Fibroblast of gingiva (primary cell): ENCODE results near the gene OR4Q3.
"Not testable (repeated sequence)": the region's sequence is repeated elsewhere in the genome, so short reads cannot be mapped to it uniquely, and the experiment has no call there.

Experiments used
- DNase-seq: peaks from one replicate; pipeline ENCODE4 v3.0.0-alpha.2; 2011; ENCODE audit warnings: low read depth

OR4Q3 gene

GRCh38 chr14:19743256-19743655, at the start of gene OR4Q3:
TSS of gene OR4Q3 (plus strand) at chr14:19743571.
- DNase-seq, result no peak

- no peak for DNase-seq
Measured at GRCh38 chr14:19729359-19729758, 14.0 kb upstream of the OR4Q3 start.

DNA sequence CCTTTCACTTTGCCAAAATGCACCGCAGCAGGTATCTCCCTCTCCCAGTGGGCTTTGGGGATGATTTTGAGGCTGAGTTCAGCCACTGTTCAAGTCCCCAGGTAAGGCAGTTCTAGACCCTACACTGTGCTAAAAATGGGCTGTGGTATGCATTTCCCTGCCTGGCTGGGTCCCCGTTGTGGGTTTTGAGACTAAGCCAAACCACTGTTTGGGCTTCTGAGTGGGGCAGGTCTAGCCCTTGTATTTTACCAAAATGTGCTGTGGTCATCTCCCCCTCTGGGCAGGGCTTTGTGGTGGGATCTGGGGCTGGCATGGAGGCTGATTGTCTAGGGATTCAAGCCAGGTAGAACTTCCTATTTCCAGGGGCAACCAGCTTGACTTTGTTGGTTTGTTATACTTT, 13.6 kb upstream of the OR4Q3 start:
- no peak for DNase-seq

- DNase-seq, result not testable (repeated sequence)
Measured at GRCh38 chr14:19733893-19734292, 9.5 kb upstream of the OR4Q3 start.

- DNase-seq, result not testable (repeated sequence)
Measured at GRCh38 chr14:19752316-19752715, 8.9 kb downstream of the OR4Q3 start.

DNA sequence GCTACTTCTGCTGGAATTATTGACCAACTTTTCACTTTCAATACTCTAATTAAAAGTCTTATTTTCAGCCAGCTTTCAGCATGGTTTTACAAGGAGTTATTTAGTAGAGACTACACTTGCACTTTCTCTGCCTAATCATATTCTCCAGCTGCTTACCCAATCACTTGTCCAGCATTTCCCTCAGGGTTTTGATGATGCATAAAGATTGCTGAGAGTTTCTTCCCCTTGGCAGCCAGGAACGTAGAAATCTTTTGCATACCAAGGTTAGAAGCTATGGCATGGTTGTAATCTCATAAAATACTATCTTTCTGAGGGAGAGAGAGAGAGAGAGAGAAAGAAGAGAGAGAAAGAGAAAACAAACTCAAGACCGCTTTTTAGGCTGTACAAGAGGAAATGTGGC, 10.8 kb downstream of the OR4Q3 start:
- no peak for DNase-seq

DNA sequence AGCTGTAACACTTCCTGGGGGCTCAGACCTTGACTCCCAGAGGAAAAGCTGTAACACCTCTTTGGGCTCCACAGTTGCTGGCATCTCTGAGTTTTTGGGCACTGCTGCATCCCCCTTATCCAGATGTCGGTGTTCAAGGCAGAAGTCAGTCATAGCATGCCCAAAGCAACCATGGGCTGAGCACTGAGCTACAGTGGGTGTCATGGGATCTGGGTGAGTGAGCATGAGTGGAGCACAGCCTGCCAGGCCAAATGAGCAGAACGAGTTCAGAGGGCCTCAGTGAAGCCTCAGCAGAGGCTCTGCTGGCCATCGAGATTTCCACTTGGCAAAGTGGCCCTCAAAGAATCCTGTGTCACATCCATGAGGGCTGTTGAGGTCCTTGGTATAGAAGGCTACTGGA, 28.1 kb downstream of the OR4Q3 start:
- DNase-seq, result not testable (repeated sequence)

GRCh38 chr14:19771895-19772430, 28.6 kb downstream of the OR4Q3 start:
- DNase-seq, result no peak

DNA sequence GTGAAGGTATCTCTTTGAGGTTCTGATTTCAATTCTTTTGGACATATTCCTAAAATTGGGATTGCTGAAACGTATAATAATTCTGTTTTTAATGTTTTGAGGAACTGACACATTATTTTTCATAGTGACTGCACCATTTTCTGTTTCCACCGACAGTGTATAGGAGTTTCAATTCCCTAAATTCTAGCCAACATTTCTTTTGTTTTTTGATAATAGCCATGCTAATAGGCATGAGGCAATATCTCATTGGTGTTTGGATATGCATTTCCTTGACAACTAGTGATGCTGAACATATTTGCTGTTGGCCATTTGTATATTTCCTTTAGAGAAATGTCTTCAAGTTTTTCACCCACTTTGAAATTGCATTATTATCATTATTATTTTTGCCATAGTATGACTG, 29.1 kb downstream of the OR4Q3 start:
- not testable (repeated sequence) for DNase-seq

DNA sequence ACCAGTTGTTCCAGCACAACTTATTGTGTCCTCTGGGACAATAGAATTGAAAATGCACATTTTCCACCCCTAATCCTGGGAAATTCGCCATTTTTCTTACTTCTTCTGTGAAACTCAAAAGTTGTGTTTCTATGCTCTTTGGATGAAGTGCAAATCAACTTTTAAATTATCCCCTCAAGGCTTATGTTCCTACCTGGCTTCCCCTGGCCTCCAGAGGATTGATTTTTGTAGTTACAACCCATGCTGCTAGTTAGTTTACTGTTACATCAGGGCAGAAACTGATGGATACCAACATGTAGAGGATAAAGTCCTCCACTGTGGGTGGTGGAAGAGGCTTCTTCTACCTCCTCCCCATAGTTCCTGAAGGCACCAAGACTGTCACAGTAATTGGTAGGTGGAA, 29.8 kb downstream of the OR4Q3 start, which contains the start of gene OR4M1:
Gene OR4M1 (plus strand): TSS at position 301 of the 400 bp plus-strand sequence. CDS start 6,819 bp downstream, outside the sequence.
- DNase-seq, result not testable (repeated sequence)

GRCh38 chr14:19775587-19775986, 32.2 kb downstream of the OR4Q3 start:
- DNase-seq, result no peak

DNA sequence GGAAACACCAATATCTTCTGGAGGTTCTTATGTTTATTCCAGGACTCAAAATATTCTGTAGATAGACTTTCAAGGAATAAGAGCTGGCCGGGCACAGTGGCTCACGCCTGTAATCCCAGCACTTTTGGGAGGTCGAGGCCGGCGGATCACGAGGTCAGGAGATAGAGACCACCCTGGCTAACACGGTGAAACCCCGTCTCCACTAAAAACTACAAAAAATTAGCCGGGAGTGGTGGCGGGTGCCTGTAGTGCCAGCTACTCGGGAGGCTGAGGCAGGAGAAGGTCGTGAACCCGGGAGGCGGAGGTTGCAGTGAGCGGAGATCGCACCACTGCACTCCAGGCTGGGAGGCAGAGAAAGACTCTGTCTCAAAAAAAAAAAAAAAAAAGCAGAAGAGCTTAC, 42.5 kb downstream of the OR4Q3 start:
- not testable (repeated sequence) for DNase-seq

- DNase-seq, result not testable (repeated sequence)
Measured at GRCh38 chr14:19787318-19787717, 43.9 kb downstream of the OR4Q3 start.

GRCh38 chr14:19788150-19788549, 44.8 kb downstream of the OR4Q3 start:
- DNase-seq, result not testable (repeated sequence)

DNA sequence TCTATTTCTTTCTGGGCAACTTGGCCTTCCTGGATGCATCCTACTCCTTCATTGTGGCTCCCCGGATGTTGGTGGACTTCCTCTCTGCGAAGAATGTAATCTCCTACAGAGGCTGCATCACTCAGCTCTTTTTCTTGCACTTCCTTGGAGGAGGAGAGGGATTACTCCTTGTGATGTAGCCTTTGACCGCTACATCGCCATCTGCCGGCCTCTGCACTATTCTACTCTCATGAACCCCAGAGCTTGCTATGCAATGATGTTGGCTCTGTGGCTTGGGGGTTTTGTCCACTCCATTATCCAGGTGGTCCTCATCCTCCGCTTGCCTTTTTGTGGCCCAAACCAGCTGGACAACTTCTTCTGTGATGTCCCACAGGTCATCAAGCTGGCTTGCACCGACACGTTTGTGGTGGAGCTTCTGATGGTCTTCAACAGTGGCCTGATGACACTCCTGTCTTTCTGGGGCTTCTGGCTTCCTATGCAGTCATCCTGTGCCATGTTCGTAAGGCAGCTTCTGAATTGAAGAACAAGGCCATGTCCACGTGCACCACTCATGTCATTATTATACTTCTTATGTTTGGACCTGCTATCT, 53.2 kb downstream of the OR4Q3 start:
- DNase-seq, result not testable (repeated sequence)
